IMR-90 (cell line): ENCODE data around the gene TBPL1. TPM values are rescaled to one million over a fixed set of nuclear protein-coding genes. Genes with fewer than 3 reads are reported as not detected.

Experiments used
- ATAC-seq: fragments of 200-7000 bp; cut with Tn5 transposase; 2 replicates; pipeline ENCODE4 v1.9.1; 2020; ENCODE audit warnings: low read depth, mild to moderate bottlenecking, moderate library complexity
- BruUV-seq: library from RNA; stranded (reverse); fragments of 400-500 nt; replicated peaks from 2 replicates; lab custom pipeline; 2021; lab: Mats Ljungman, UMichigan
- CTCF ChIA-PET: fragments of 300-600 bp; formaldehyde crosslinking; extraction: SDS; loops from one replicate; lab custom pipeline; 2021; ENCODE audit warnings: antibody characterized with exemption; lab: Yijun Ruan, JAX
- POLR2A ChIA-PET: fragments of 300-600 bp; sonication (Branson Sonifier 250); formaldehyde crosslinking; loops from one replicate; lab custom pipeline; 2022; ENCODE audit warnings: antibody characterized with exemption; ENCODE audit not compliant: unreplicated experiment; lab: Charles Lee
- DNase-seq: peaks from one replicate; pipeline ENCODE4 v3.0.0; 2013
- H2AFZ ChIP-seq: replicated peaks from 2 replicates; pipeline ENCODE3; 2013; ENCODE audit warnings: low read length, mild to moderate bottlenecking; ENCODE audit not compliant: poor library complexity
- H2AK5ac ChIP-seq: 2 replicates; pipeline ENCODE4 v1.6.1; 2013; ENCODE audit warnings: low read depth, low read length, inconsistent platforms
- H2AK9ac ChIP-seq: replicated peaks from 2 replicates; pipeline ENCODE3; 2013; ENCODE audit warnings: mild to moderate bottlenecking, low read depth, low read length, moderate library complexity; ENCODE audit not compliant: poor library complexity
- H2BK120ac ChIP-seq: 2 replicates; pipeline ENCODE4 v1.6.1; 2013; ENCODE audit warnings: low read depth, low read length, inconsistent platforms
- H2BK15ac ChIP-seq: 3 replicates; pipeline ENCODE4 v1.6.1; 2013; ENCODE audit warnings: low read depth, low read length, inconsistent platforms
- H2BK20ac ChIP-seq: 2 replicates; pipeline ENCODE4 v1.6.1; 2013; ENCODE audit warnings: low read depth, mild to moderate bottlenecking, inconsistent platforms, low read length, moderate library complexity
- H2BK5ac ChIP-seq: 2 replicates; pipeline ENCODE4 v1.6.1; 2013; ENCODE audit warnings: mild to moderate bottlenecking, low read depth, low read length, inconsistent platforms; ENCODE audit not compliant: poor library complexity, severe bottlenecking
- H3K14ac ChIP-seq: replicated peaks from 2 replicates; pipeline ENCODE4 v1.6.1; 2013; ENCODE audit warnings: low read depth, low read length, inconsistent platforms
- H3K18ac ChIP-seq: 2 replicates; pipeline ENCODE4 v1.6.1; 2013; ENCODE audit warnings: low read depth, low read length, control low read depth
- H3K23ac ChIP-seq: 2 replicates; pipeline ENCODE4 v1.6.1; 2013; ENCODE audit warnings: low read depth, low read length, inconsistent platforms
- H3K27ac ChIP-seq: 2 replicates; pipeline ENCODE4 v1.5.1; 2013; ENCODE audit warnings: mild to moderate bottlenecking, control low read depth, low read length; ENCODE audit not compliant: insufficient read depth
- H3K27me3 ChIP-seq: 2 replicates; pipeline ENCODE4 v1.6.1; 2013; ENCODE audit warnings: low read length; ENCODE audit not compliant: control insufficient read depth, insufficient read depth
- H3K36me3 ChIP-seq: 2 replicates; pipeline ENCODE4 v1.6.1; 2013; ENCODE audit warnings: low read length, mixed read lengths; ENCODE audit not compliant: control insufficient read depth, insufficient read depth
- H3K4ac ChIP-seq: 2 replicates; pipeline ENCODE4 v1.6.1; 2013; ENCODE audit warnings: low read depth, low read length, inconsistent platforms
- H3K4me1 ChIP-seq: 2 replicates; pipeline ENCODE4 v1.6.1; 2013; ENCODE audit warnings: low read length, mixed read lengths; ENCODE audit not compliant: control insufficient read depth, insufficient read depth
- H3K4me2 ChIP-seq: 2 replicates; pipeline ENCODE4 v1.6.1; 2013; ENCODE audit warnings: low read depth, mild to moderate bottlenecking, control low read depth, low read length, moderate library complexity
- H3K4me3 ChIP-seq: 2 replicates; pipeline ENCODE4 v1.5.1; 2013; ENCODE audit warnings: low read depth, mild to moderate bottlenecking, control low read depth, low read length, moderate library complexity; ENCODE audit not compliant: insufficient read depth
- H3K56ac ChIP-seq: 2 replicates; pipeline ENCODE4 v1.6.1; 2013; ENCODE audit warnings: low read length, inconsistent platforms; ENCODE audit not compliant: insufficient read depth; ENCODE audit errors: extremely low read depth
- H3K79me1 ChIP-seq, 2 experiments: 2 replicates each; pipeline ENCODE4 v1.6.1; 2013; ENCODE audit warnings: low read length in 2 of 2, inconsistent platforms in 1 of 2, low read depth in 1 of 2
- H3K9ac ChIP-seq: 2 replicates; pipeline ENCODE4 v1.6.1; 2013; ENCODE audit warnings: low read depth, low read length, control low read depth
- H3K9me1 ChIP-seq: 2 replicates; pipeline ENCODE4 v1.6.1; 2013; ENCODE audit warnings: low read length, inconsistent platforms; ENCODE audit not compliant: insufficient read depth
- H3K9me3 ChIP-seq: 2 replicates; pipeline ENCODE4 v1.6.1; 2013; ENCODE audit warnings: low read length; ENCODE audit not compliant: control insufficient read depth, insufficient read depth
- H4K20me1 ChIP-seq: 2 replicates; pipeline ENCODE4 v1.6.1; 2013; ENCODE audit warnings: low read length, inconsistent platforms; ENCODE audit not compliant: insufficient read depth
- H4K5ac ChIP-seq: 2 replicates; pipeline ENCODE4 v1.6.1; 2013; ENCODE audit warnings: mild to moderate bottlenecking, low read depth, low read length, control low read depth
- H4K8ac ChIP-seq, 2 experiments: 2 replicates each; pipeline ENCODE4 v1.6.1; 2013; ENCODE audit warnings: low read depth in 2 of 2, low read length in 2 of 2, control low read depth in 1 of 2, inconsistent platforms in 1 of 2
- H4K91ac ChIP-seq: 2 replicates; pipeline ENCODE4 v1.6.1; 2013; ENCODE audit warnings: low read depth, low read length, inconsistent platforms; ENCODE audit not compliant: insufficient read depth
- CEBPB ChIP-seq: IDR thresholded peaks from 2 replicates; pipeline ENCODE4 v1.6.1; 2012; ENCODE audit warnings: low read depth, low read length, improper control_type of control experiment
- CTCF ChIP-seq: conservative IDR thresholded peaks from 2 replicates; pipeline ENCODE4 v1.5.1; 2012; ENCODE audit warnings: mild to moderate bottlenecking, low read depth, low read length, improper control_type of control experiment
- WGBS, 2 experiments: methylation state at CpG; one replicate each; pipeline versions ENCODE4 v1.1.5 to v1.1.7; 2013; ENCODE audit warnings: missing lambda C conversion rate in 2 of 2; ENCODE audit not compliant: insufficient read length in 1 of 2; ENCODE audit errors: extremely low coverage in 2 of 2; 5-methylcytosine and 5-hydroxymethylcytosine counted together
- dilution Hi-C: fragments of 300-500 bp; cut with HindIII; formaldehyde crosslinking; loops from one replicate; pipeline ENCODE4 v1.14.3; 2018; ENCODE audit warnings: low sequenced_read_pairs; ENCODE audit not compliant: unreplicated experiment
- in situ Hi-C: fragments of 300-500 bp; cut with MboI; formaldehyde crosslinking; loops from 3 replicates; pipeline ENCODE4 v1.14.3; 2019; ENCODE audit warnings: low sequenced_read_pairs, inconsistent platforms, mixed read lengths
- intact Hi-C: fragments of 100-400 bp; cut with micrococcal nuclease; formaldehyde crosslinking; loops from 2 replicates; pipeline ENCODE4 v1.10.0; 2022
- polyA plus RNA-seq, 3 experiments: library from polyadenylated mRNA; depleted of rRNA; stranded (reverse); fragments of >200 nt; gene quantifications; 2 replicates each; pipeline ENCODE4 v1.2.3, GENCODE V29; 2012; ENCODE audit warnings: low replicate concordance in 1 of 3
- total RNA-seq: library from RNA; depleted of rRNA; stranded (reverse); fragments of >200 nt; gene quantifications from 2 replicates; pipeline ENCODE4 v1.2.3, GENCODE V29; 2012

Gene TBPL1
- total and polyA plus RNA-seq, 2 of the 4 experiments (the other 2 are of a cell fraction) = 25.6 to 32.5 TPM

DNA sequence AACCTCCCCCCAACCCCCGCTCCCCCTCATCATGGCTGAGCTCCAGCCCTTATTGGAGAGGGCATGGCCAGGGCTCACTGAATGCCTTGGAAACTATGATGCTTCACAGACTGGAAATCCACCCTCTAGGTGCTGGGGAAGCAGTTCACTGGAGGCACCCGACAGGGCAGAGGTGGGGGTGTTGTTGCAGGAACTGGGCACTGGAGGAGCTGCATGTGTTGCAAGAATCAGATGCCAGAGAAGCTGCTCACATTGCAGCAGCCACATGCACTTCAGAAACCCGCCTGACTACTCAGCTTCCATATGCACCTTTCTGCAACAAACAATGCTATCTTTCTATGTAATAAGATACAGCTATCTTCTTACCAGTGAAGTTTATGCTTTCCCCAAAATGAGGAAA, 7.9 kb upstream of the TBPL1 start:
- no peak overlapping the region for H2AK9ac ChIP-seq
- no peaks in the 10 kb centered on the region for H3K9me3 ChIP-seq
- CTCF ChIA-PET = interaction anchor here (1.1 kb wide), 1 partner anchor 152 kb away, joined by 4 read pairs; no protein-coding TSS in a partner anchor
- no peak overlapping the region for H4K5ac ChIP-seq
- no peaks in the 10 kb centered on the region for H3K4me1 ChIP-seq
- no peak overlapping the region for H2BK15ac ChIP-seq
- no peak overlapping the region for H3K4me3 ChIP-seq
- H2BK5ac ChIP-seq = no peak overlapping the region
- H2AFZ ChIP-seq = no peak overlapping the region
- POLR2A ChIA-PET = interaction anchor here (0.5 kb wide), 1 partner anchor 23 kb away, joined by 6 read pairs; no protein-coding TSS in a partner anchor
- no peak overlapping the region for H3K9ac ChIP-seq
- H3K9me1 ChIP-seq = no peaks in the 10 kb centered on the region
- no CpG with 5 or more reads among the region's 3 CpGs for WGBS, 2 experiments
- no TSS peak for BruUV-seq
- H2BK120ac ChIP-seq = no peak overlapping the region
- no peak overlapping the region for H3K18ac ChIP-seq
- no peak overlapping the region for H2AK5ac ChIP-seq
- H2BK20ac ChIP-seq = no peak overlapping the region
- no peaks in the 10 kb centered on the region for H3K79me1 ChIP-seq
- intact Hi-C loops (no loop called here), dilution Hi-C loops (no loop called here), in situ Hi-C loops (loop anchor here (10.0 kb wide), 1 partner anchor 120 kb away; no protein-coding TSS in a partner anchor)
- DNase-seq (peak; percentile 29), ATAC-seq (peak; percentile 37)
- TF ChIP-seq CEBPB = peak; percentile 60
- no peak for TF ChIP-seq CTCF
- H4K91ac ChIP-seq = no peak overlapping the region
- H3K4ac ChIP-seq = no peak overlapping the region
- no peaks in the 10 kb centered on the region for H3K36me3 ChIP-seq
- H3K14ac ChIP-seq = no peak overlapping the region
- no peak overlapping the region for H4K8ac ChIP-seq
- no peak overlapping the region for H3K27ac ChIP-seq
- H3K56ac ChIP-seq = no peak overlapping the region
- no peaks in the 10 kb centered on the region for H4K20me1 ChIP-seq
- H3K23ac ChIP-seq = no peak overlapping the region
- H3K4me2 ChIP-seq = no peak overlapping the region
- H3K27me3 ChIP-seq = no peaks in the 10 kb centered on the region
